IMR-90 (cell line): ENCODE data around the gene MAEA. TPM values are rescaled to one million over a fixed set of nuclear protein-coding genes. Genes with fewer than 3 reads are reported as not detected.

Experiments used
- ATAC-seq: fragments of 200-7000 bp; cut with Tn5 transposase; 2 replicates; pipeline ENCODE4 v1.9.1; 2020; ENCODE audit warnings: low read depth, mild to moderate bottlenecking, moderate library complexity
- BruUV-seq: library from RNA; stranded (reverse); fragments of 400-500 nt; replicated peaks from 2 replicates; lab custom pipeline; 2021; lab: Mats Ljungman, UMichigan
- CTCF ChIA-PET: fragments of 300-600 bp; formaldehyde crosslinking; extraction: SDS; loops from one replicate; lab custom pipeline; 2021; ENCODE audit warnings: antibody characterized with exemption; lab: Yijun Ruan, JAX
- POLR2A ChIA-PET: fragments of 300-600 bp; sonication (Branson Sonifier 250); formaldehyde crosslinking; loops from one replicate; lab custom pipeline; 2022; ENCODE audit warnings: antibody characterized with exemption; ENCODE audit not compliant: unreplicated experiment; lab: Charles Lee
- DNase-seq: peaks from one replicate; pipeline ENCODE4 v3.0.0; 2013
- H2AFZ ChIP-seq: replicated peaks from 2 replicates; pipeline ENCODE3; 2013; ENCODE audit warnings: low read length, mild to moderate bottlenecking; ENCODE audit not compliant: poor library complexity
- H2AK5ac ChIP-seq: 2 replicates; pipeline ENCODE4 v1.6.1; 2013; ENCODE audit warnings: low read depth, low read length, inconsistent platforms
- H2AK9ac ChIP-seq: replicated peaks from 2 replicates; pipeline ENCODE3; 2013; ENCODE audit warnings: mild to moderate bottlenecking, low read depth, low read length, moderate library complexity; ENCODE audit not compliant: poor library complexity
- H2BK120ac ChIP-seq: 2 replicates; pipeline ENCODE4 v1.6.1; 2013; ENCODE audit warnings: low read depth, low read length, inconsistent platforms
- H2BK15ac ChIP-seq: 3 replicates; pipeline ENCODE4 v1.6.1; 2013; ENCODE audit warnings: low read depth, low read length, inconsistent platforms
- H2BK20ac ChIP-seq: 2 replicates; pipeline ENCODE4 v1.6.1; 2013; ENCODE audit warnings: low read depth, mild to moderate bottlenecking, inconsistent platforms, low read length, moderate library complexity
- H2BK5ac ChIP-seq: 2 replicates; pipeline ENCODE4 v1.6.1; 2013; ENCODE audit warnings: mild to moderate bottlenecking, low read depth, low read length, inconsistent platforms; ENCODE audit not compliant: poor library complexity, severe bottlenecking
- H3K14ac ChIP-seq: replicated peaks from 2 replicates; pipeline ENCODE4 v1.6.1; 2013; ENCODE audit warnings: low read depth, low read length, inconsistent platforms
- H3K18ac ChIP-seq: 2 replicates; pipeline ENCODE4 v1.6.1; 2013; ENCODE audit warnings: low read depth, low read length, control low read depth
- H3K23ac ChIP-seq: 2 replicates; pipeline ENCODE4 v1.6.1; 2013; ENCODE audit warnings: low read depth, low read length, inconsistent platforms
- H3K27ac ChIP-seq: 2 replicates; pipeline ENCODE4 v1.5.1; 2013; ENCODE audit warnings: mild to moderate bottlenecking, control low read depth, low read length; ENCODE audit not compliant: insufficient read depth
- H3K27me3 ChIP-seq: 2 replicates; pipeline ENCODE4 v1.6.1; 2013; ENCODE audit warnings: low read length; ENCODE audit not compliant: control insufficient read depth, insufficient read depth
- H3K36me3 ChIP-seq: 2 replicates; pipeline ENCODE4 v1.6.1; 2013; ENCODE audit warnings: low read length, mixed read lengths; ENCODE audit not compliant: control insufficient read depth, insufficient read depth
- H3K4ac ChIP-seq: 2 replicates; pipeline ENCODE4 v1.6.1; 2013; ENCODE audit warnings: low read depth, low read length, inconsistent platforms
- H3K4me1 ChIP-seq: 2 replicates; pipeline ENCODE4 v1.6.1; 2013; ENCODE audit warnings: low read length, mixed read lengths; ENCODE audit not compliant: control insufficient read depth, insufficient read depth
- H3K4me2 ChIP-seq: 2 replicates; pipeline ENCODE4 v1.6.1; 2013; ENCODE audit warnings: low read depth, mild to moderate bottlenecking, control low read depth, low read length, moderate library complexity
- H3K4me3 ChIP-seq: 2 replicates; pipeline ENCODE4 v1.5.1; 2013; ENCODE audit warnings: low read depth, mild to moderate bottlenecking, control low read depth, low read length, moderate library complexity; ENCODE audit not compliant: insufficient read depth
- H3K56ac ChIP-seq: 2 replicates; pipeline ENCODE4 v1.6.1; 2013; ENCODE audit warnings: low read length, inconsistent platforms; ENCODE audit not compliant: insufficient read depth; ENCODE audit errors: extremely low read depth
- H3K79me1 ChIP-seq, 2 experiments: 2 replicates each; pipeline ENCODE4 v1.6.1; 2013; ENCODE audit warnings: low read length in 2 of 2, inconsistent platforms in 1 of 2, low read depth in 1 of 2
- H3K9ac ChIP-seq: 2 replicates; pipeline ENCODE4 v1.6.1; 2013; ENCODE audit warnings: low read depth, low read length, control low read depth
- H3K9me1 ChIP-seq: 2 replicates; pipeline ENCODE4 v1.6.1; 2013; ENCODE audit warnings: low read length, inconsistent platforms; ENCODE audit not compliant: insufficient read depth
- H3K9me3 ChIP-seq: 2 replicates; pipeline ENCODE4 v1.6.1; 2013; ENCODE audit warnings: low read length; ENCODE audit not compliant: control insufficient read depth, insufficient read depth
- H4K20me1 ChIP-seq: 2 replicates; pipeline ENCODE4 v1.6.1; 2013; ENCODE audit warnings: low read length, inconsistent platforms; ENCODE audit not compliant: insufficient read depth
- H4K5ac ChIP-seq: 2 replicates; pipeline ENCODE4 v1.6.1; 2013; ENCODE audit warnings: mild to moderate bottlenecking, low read depth, low read length, control low read depth
- H4K8ac ChIP-seq, 2 experiments: 2 replicates each; pipeline ENCODE4 v1.6.1; 2013; ENCODE audit warnings: low read depth in 2 of 2, low read length in 2 of 2, control low read depth in 1 of 2, inconsistent platforms in 1 of 2
- H4K91ac ChIP-seq: 2 replicates; pipeline ENCODE4 v1.6.1; 2013; ENCODE audit warnings: low read depth, low read length, inconsistent platforms; ENCODE audit not compliant: insufficient read depth
- BHLHE40 ChIP-seq: fragments of 150-350 bp; IDR thresholded peaks from 2 replicates; pipeline ENCODE4 v1.6.1; 2016; ENCODE audit warnings: mild to moderate bottlenecking, low read depth, low read length
- CTCF ChIP-seq: conservative IDR thresholded peaks from 2 replicates; pipeline ENCODE4 v1.5.1; 2012; ENCODE audit warnings: mild to moderate bottlenecking, low read depth, low read length, improper control_type of control experiment
- ELK1 ChIP-seq: fragments of 150-350 bp; IDR thresholded peaks from 2 replicates; pipeline ENCODE4 v1.6.1; 2016; ENCODE audit warnings: low read depth, mild to moderate bottlenecking, low read length, moderate library complexity, borderline replicate concordance
- FOS ChIP-seq: fragments of 150-350 bp; IDR thresholded peaks from 2 replicates; pipeline ENCODE4 v1.6.1; 2016; ENCODE audit warnings: low read depth, low read length
- MAFK ChIP-seq: IDR thresholded peaks from 2 replicates; pipeline ENCODE4 v1.6.1; 2012; ENCODE audit warnings: low read depth, low read length, improper control_type of control experiment
- MXI1 ChIP-seq: IDR thresholded peaks from 2 replicates; pipeline ENCODE4 v1.6.1; 2012; ENCODE audit warnings: low read depth, mild to moderate bottlenecking, low read length, moderate library complexity, borderline replicate concordance
- NFE2L2 ChIP-seq: fragments of 150-350 bp; IDR thresholded peaks from 2 replicates; pipeline ENCODE4 v1.6.1; 2016; ENCODE audit warnings: low read depth, mild to moderate bottlenecking, low read length
- POLR2A ChIP-seq: IDR thresholded peaks from 2 replicates; pipeline ENCODE4 v1.6.1; 2012; ENCODE audit warnings: mild to moderate bottlenecking, low read depth, low read length
- RCOR1 ChIP-seq: IDR thresholded peaks from 2 replicates; pipeline ENCODE4 v1.6.1; 2012; ENCODE audit warnings: mild to moderate bottlenecking, low read length, improper control_type of control experiment; ENCODE audit not compliant: insufficient replicate concordance
- RFX5 ChIP-seq: IDR thresholded peaks from 2 replicates; pipeline ENCODE4 v1.8.0; 2012; ENCODE audit warnings: low read depth, mild to moderate bottlenecking, low read length, moderate library complexity
- SMC3 ChIP-seq: fragments of 150-350 bp; IDR thresholded peaks from 2 replicates; pipeline ENCODE4 v1.6.1; 2016; ENCODE audit warnings: low read depth, mild to moderate bottlenecking, antibody characterized with exemption, low read length, moderate library complexity
- USF2 ChIP-seq: fragments of 150-350 bp; IDR thresholded peaks from 2 replicates; pipeline ENCODE4 v1.6.1; 2017; ENCODE audit warnings: mild to moderate bottlenecking, antibody characterized with exemption, low read length, low read depth
- WGBS, 2 experiments: methylation state at CpG; one replicate each; pipeline versions ENCODE4 v1.1.5 to v1.1.7; 2013; ENCODE audit warnings: missing lambda C conversion rate in 2 of 2; ENCODE audit not compliant: insufficient read length in 1 of 2; ENCODE audit errors: extremely low coverage in 2 of 2; 5-methylcytosine and 5-hydroxymethylcytosine counted together
- dilution Hi-C: fragments of 300-500 bp; cut with HindIII; formaldehyde crosslinking; loops from one replicate; pipeline ENCODE4 v1.14.3; 2018; ENCODE audit warnings: low sequenced_read_pairs; ENCODE audit not compliant: unreplicated experiment
- in situ Hi-C: fragments of 300-500 bp; cut with MboI; formaldehyde crosslinking; loops from 3 replicates; pipeline ENCODE4 v1.14.3; 2019; ENCODE audit warnings: low sequenced_read_pairs, inconsistent platforms, mixed read lengths
- intact Hi-C: fragments of 100-400 bp; cut with micrococcal nuclease; formaldehyde crosslinking; loops from 2 replicates; pipeline ENCODE4 v1.10.0; 2022
- polyA plus RNA-seq, 3 experiments: library from polyadenylated mRNA; depleted of rRNA; stranded (reverse); fragments of >200 nt; gene quantifications; 2 replicates each; pipeline ENCODE4 v1.2.3, GENCODE V29; 2012; ENCODE audit warnings: low replicate concordance in 1 of 3
- total RNA-seq: library from RNA; depleted of rRNA; stranded (reverse); fragments of >200 nt; gene quantifications from 2 replicates; pipeline ENCODE4 v1.2.3, GENCODE V29; 2012

MAEA gene
- total and polyA plus RNA-seq, 2 of the 4 experiments (the other 2 are of a cell fraction): 61.5 to 108 TPM

- Histone ChIP-seq H3K4me2 (no peak overlapping the region), H3K79me1 (peaks cover 22 to 38% of the 10 kb centered on the region in 2 experiments), H3K36me3 (peaks cover 11% of the 10 kb centered on the region), H2AFZ (no peak overlapping the region), H2BK15ac (no peak overlapping the region), H2BK5ac (no peak overlapping the region), H4K5ac (no peak overlapping the region), H2BK120ac (no peak overlapping the region), H4K20me1 (peaks cover 13% of the 10 kb centered on the region), H3K18ac (no peak overlapping the region), H3K4me3 (no peak overlapping the region), H3K9me1 (peaks cover 8% of the 10 kb centered on the region), H3K9ac (no peak overlapping the region), H3K56ac (no peak overlapping the region), H2BK20ac (no peak overlapping the region), H4K91ac (no peak overlapping the region), H3K4ac (no peak overlapping the region), H3K9me3 (peaks cover 35% of the 10 kb centered on the region), H3K14ac (no peak overlapping the region), H3K4me1 (peaks cover 15% of the 10 kb centered on the region), H2AK9ac (no peak overlapping the region), H3K23ac (no peak overlapping the region), H3K27ac (no peak overlapping the region), H2AK5ac (no peak overlapping the region), H4K8ac (no peak overlapping the region), H3K27me3 (no peaks in the 10 kb centered on the region)
- intact Hi-C loops: no loop called here
- WGBS, 2 experiments: 98% methylated on average over 26 of the region's 33 CpGs; no CpG with 5 or more reads in 1 of the 2 experiments
- ChIA-PET POLR2A (no interaction called here), CTCF (no interaction called here)
- in situ Hi-C loops: no loop called here
- no peak for ATAC-seq
- dilution Hi-C loops: no loop called here
- TF ChIP-seq USF2: no peak
- no peak for TF ChIP-seq POLR2A
- TF ChIP-seq RCOR1: no peak
- no peak for TF ChIP-seq SMC3
- no peak for TF ChIP-seq FOS
- no peak for TF ChIP-seq ELK1
- no peak for TF ChIP-seq NFE2L2
- TF ChIP-seq RFX5: no peak
- TF ChIP-seq BHLHE40: no peak
- no peak for TF ChIP-seq CTCF
- no peak for TF ChIP-seq MAFK
- TF ChIP-seq MXI1: no peak
- DNase-seq: no peak
- no TSS peak for BruUV-seq
Measured at GRCh38 chr4:1250921-1251772, 38.5 kb upstream of the MAEA start.
